Skin of body (tissue), 3 donors: ENCODE data around the gene KIF5B. TPM values are rescaled to one million over a fixed set of nuclear protein-coding genes. Genes with fewer than 3 reads are reported as not detected.

Experiments used
- DNase-seq: peaks from one replicate; lab custom pipeline; 2025; lab: John Stamatoyannopoulos, UW
- small RNA-seq: library from RNA; depleted of rRNA; stranded (forward); fragments of <200 nt; gene quantifications from one replicate; pipeline ENCODE3, GENCODE V24; 2014; ENCODE audit warnings: low replicate concordance
- total RNA-seq: library from RNA; depleted of rRNA; stranded (reverse); fragments of >200 nt; gene quantifications from one replicate; pipeline ENCODE4 v1.2.3, GENCODE V29; 2014

The KIF5B gene
- total RNA-seq, 1 donor from 2014 or later = 89.4 TPM

- DNase-seq = no peak
These were observed 93.2 kb downstream of the KIF5B start for GRCh38 chr10:31962826-31963588.

GRCh38 chr10:31961277-31962074 lies 94.7 kb downstream of the KIF5B start:
- DNase-seq = no peak

GRCh38 chr10:31959461-31960173 lies 96.6 kb downstream of the KIF5B start:
- no peak for DNase-seq

Small RNA genes within 50 kb of the gene (small RNA-seq; reads per million reads assigned to genes)
- gene RF00019 (not detected), gene RN7SL825P (not detected)

Other genes starting within 250 kb of the KIF5B start
- 49.3 TPM for gene ARHGAP12, start 127.6 kb downstream of the KIF5B start, total RNA-seq